CD8-positive, alpha-beta memory T cell (primary cell): ENCODE measurements around the gene DOK7. TPM values are rescaled to one million over a fixed set of nuclear protein-coding genes. Genes with fewer than 3 reads are reported as not detected.

Experiments used
- CTCF ChIA-PET: fragments of 350-600 bp; sonication (Branson Sonifier 250); formaldehyde crosslinking; loops from one replicate; lab custom pipeline; 2021; ENCODE audit warnings: antibody characterized with exemption; lab: Charles Lee
- POLR2A ChIA-PET: fragments of 350-600 bp; sonication (Branson Sonifier 250); formaldehyde crosslinking; loops from one replicate; lab custom pipeline; 2021; ENCODE audit warnings: antibody characterized with exemption; lab: Charles Lee
- DNase-seq, 5 donors: peaks; one replicate each; pipeline versions ENCODE4 v3.0.0 to v3.0.0-alpha.2; 2020 to 2022; ENCODE audit warnings: mixed read lengths in 1 of 5
- H3K27ac ChIP-seq: one replicate; pipeline ENCODE4 v1.7.0; 2013; ENCODE audit warnings: low read depth, mild to moderate bottlenecking, low read length, moderate library complexity
- H3K27me3 ChIP-seq: 2 replicates; pipeline ENCODE4 v1.7.0; 2013; ENCODE audit warnings: low read length, mild to moderate bottlenecking; ENCODE audit not compliant: insufficient read depth, poor library complexity, severe bottlenecking
- H3K36me3 ChIP-seq: 2 replicates; pipeline ENCODE4 v1.7.0; 2013; ENCODE audit warnings: mild to moderate bottlenecking, low read length, moderate library complexity; ENCODE audit not compliant: insufficient read depth
- H3K4me1 ChIP-seq: 2 replicates; pipeline ENCODE4 v1.7.0; 2013; ENCODE audit warnings: mild to moderate bottlenecking, low read length, moderate library complexity; ENCODE audit not compliant: insufficient read depth
- H3K4me3 ChIP-seq: 2 replicates; pipeline ENCODE4 v1.7.0; 2013; ENCODE audit warnings: mild to moderate bottlenecking, low read length
- H3K9me3 ChIP-seq: 2 replicates; pipeline ENCODE4 v1.7.0; 2013; ENCODE audit warnings: mild to moderate bottlenecking, low read length
- H3K27ac Mint-ChIP-seq, 8 donors: one replicate each; pipeline ENCODE4 v1.8.0; 2020 to 2021; ENCODE audit warnings: mixed read lengths in 8 of 8, mild to moderate bottlenecking in 6 of 8, inconsistent platforms in 3 of 8, moderate library complexity in 3 of 8
- H3K27me3 Mint-ChIP-seq, 2 donors: one replicate each; pipeline ENCODE4 v1.8.0; 2020 to 2021; ENCODE audit warnings: mixed read lengths in 2 of 2, mild to moderate bottlenecking in 1 of 2, moderate library complexity in 1 of 2
- H3K36me3 Mint-ChIP-seq, 3 donors: one replicate each; pipeline ENCODE4 v1.8.0; 2020 to 2021; ENCODE audit warnings: mixed read lengths in 3 of 3, inconsistent platforms in 1 of 3, mild to moderate bottlenecking in 1 of 3
- H3K4me1 Mint-ChIP-seq, 3 donors: one replicate each; pipeline ENCODE4 v1.8.0; 2020 to 2021; ENCODE audit warnings: mixed read lengths in 3 of 3, inconsistent platforms in 1 of 3, mild to moderate bottlenecking in 1 of 3
- H3K4me3 Mint-ChIP-seq, 7 donors: one replicate each; pipeline ENCODE4 v1.8.0; 2020 to 2021; ENCODE audit warnings: mixed read lengths in 7 of 7, mild to moderate bottlenecking in 6 of 7, moderate library complexity in 4 of 7, inconsistent platforms in 2 of 7
- H3K9me3 Mint-ChIP-seq, 5 donors: one replicate each; pipeline ENCODE4 v1.8.0; 2020 to 2022; ENCODE audit warnings: mixed read lengths in 5 of 5, mild to moderate bottlenecking in 3 of 5, moderate library complexity in 2 of 5, inconsistent platforms in 1 of 5
- polyA plus RNA-seq: library from polyadenylated mRNA; unstranded; fragments of 300-500 nt; fragmentation: Illumina TruSeq; gene quantifications from one replicate; pipeline ENCODE4 v1.2.3, GENCODE V29; 2021
- total RNA-seq, 2 experiments: library from RNA; stranded (reverse); gene quantifications; one replicate each; pipeline ENCODE4 v1.2.3, GENCODE V29; 2021

The DOK7 gene
- total and polyA plus RNA-seq, 3 experiments from 2014 or later, result not detected

GRCh38 chr4:3418029-3418762, 44.9 kb upstream of the DOK7 start:
- peak in 1 of 5 donors; percentile 41 for DNase-seq

GRCh38 chr4:3419836-3420605, 43.1 kb upstream of the DOK7 start:
- DNase-seq, result no peak
- Histone ChIP-seq H3K4me3 (no peak overlapping the region), H3K27ac (no peak overlapping the region), H3K36me3 (no peaks in the 10 kb centered on the region), H3K4me1 (no peaks in the 10 kb centered on the region), H3K27me3 (no peaks in the 10 kb centered on the region), H3K9me3 (no peaks in the 10 kb centered on the region)
- H3K27me3 Mint-ChIP-seq, result no peaks in the 10 kb centered on the region
- no peak overlapping the region for H3K27ac Mint-ChIP-seq
- no peak overlapping the region for H3K4me3 Mint-ChIP-seq
- H3K36me3 Mint-ChIP-seq, result peaks cover 0 to 4% (median 0%) of the 10 kb centered on the region in 3 donors
- H3K4me1 Mint-ChIP-seq, result no peaks in the 10 kb centered on the region
- ChIA-PET CTCF (no interaction called here), POLR2A (no interaction called here)
- no peaks in the 10 kb centered on the region for H3K9me3 Mint-ChIP-seq

More at GRCh38 chr4:3418029-3418762, 44.9 kb upstream of the DOK7 start:
- Histone ChIP-seq H3K27ac (no peak overlapping the region), H3K4me3 (no peak overlapping the region), H3K9me3 (no peaks in the 10 kb centered on the region), H3K4me1 (no peaks in the 10 kb centered on the region), H3K27me3 (no peaks in the 10 kb centered on the region), H3K36me3 (no peaks in the 10 kb centered on the region)
- Mint-ChIP-seq H3K9me3 (no peaks in the 10 kb centered on the region), H3K4me1 (no peaks in the 10 kb centered on the region), H3K27me3 (no peaks in the 10 kb centered on the region), H3K4me3 (no peak overlapping the region), H3K27ac (no peak overlapping the region), H3K36me3 (peaks cover 0 to 4% (median 0%) of the 10 kb centered on the region in 3 donors)
- ChIA-PET CTCF (no interaction called here), POLR2A (no interaction called here)

GRCh38 chr4:3420606-3420955, 42.5 kb upstream of the DOK7 start:
- CTCF ChIA-PET, result no interaction called here
- H3K27me3 Mint-ChIP-seq, result no peaks in the 10 kb centered on the region
- no peaks in the 10 kb centered on the region for H3K4me1 Mint-ChIP-seq
- Histone ChIP-seq H3K9me3 (no peaks in the 10 kb centered on the region), H3K4me3 (no peak overlapping the region), H3K4me1 (no peaks in the 10 kb centered on the region), H3K27me3 (no peaks in the 10 kb centered on the region), H3K36me3 (no peaks in the 10 kb centered on the region), H3K27ac (no peak overlapping the region)
- no peaks in the 10 kb centered on the region for H3K9me3 Mint-ChIP-seq
- no peak overlapping the region for H3K4me3 Mint-ChIP-seq
- POLR2A ChIA-PET, result no interaction called here
- peak in 1 of 5 donors; percentile 36 for DNase-seq
- H3K27ac Mint-ChIP-seq, result peak overlapping the region in 1 of 8 donors; percentile 43
- peaks cover 0 to 4% (median 0%) of the 10 kb centered on the region in 3 donors for H3K36me3 Mint-ChIP-seq

GRCh38 chr4:3420956-3421355, 42.1 kb upstream of the DOK7 start:
- H3K27me3 Mint-ChIP-seq, result no peaks in the 10 kb centered on the region
- no peak overlapping the region for H3K27ac ChIP-seq
- ChIA-PET CTCF (no interaction called here), POLR2A (no interaction called here)
- peak overlapping the region in 1 of 8 donors; percentile 43 for H3K27ac Mint-ChIP-seq
- no peaks in the 10 kb centered on the region for H3K36me3 ChIP-seq
- H3K4me3 Mint-ChIP-seq, result no peak overlapping the region
- H3K4me3 ChIP-seq, result no peak overlapping the region
- peaks cover 0 to 4% (median 0%) of the 10 kb centered on the region in 3 donors for H3K36me3 Mint-ChIP-seq
- H3K4me1 Mint-ChIP-seq, result no peaks in the 10 kb centered on the region
- H3K4me1 ChIP-seq, result no peaks in the 10 kb centered on the region
- no peaks in the 10 kb centered on the region for H3K9me3 ChIP-seq
- H3K9me3 Mint-ChIP-seq, result no peaks in the 10 kb centered on the region
- DNase-seq, result peak in 1 of 5 donors; percentile 32
- no peaks in the 10 kb centered on the region for H3K27me3 ChIP-seq

GRCh38 chr4:3421470-3421869, 41.6 kb upstream of the DOK7 start:
- Mint-ChIP-seq H3K9me3 (no peaks in the 10 kb centered on the region), H3K36me3 (peaks cover 0 to 4% (median 0%) of the 10 kb centered on the region in 3 donors), H3K4me3 (no peak overlapping the region), H3K27me3 (no peaks in the 10 kb centered on the region), H3K27ac (no peak overlapping the region), H3K4me1 (no peaks in the 10 kb centered on the region)
- Histone ChIP-seq H3K9me3 (no peaks in the 10 kb centered on the region), H3K4me1 (no peaks in the 10 kb centered on the region), H3K27me3 (no peaks in the 10 kb centered on the region), H3K27ac (no peak overlapping the region), H3K36me3 (no peaks in the 10 kb centered on the region), H3K4me3 (no peak overlapping the region)
- ChIA-PET CTCF (no interaction called here), POLR2A (no interaction called here)
- DNase-seq, result peak in 1 of 5 donors; percentile 22

GRCh38 chr4:3422241-3422801, 40.8 kb upstream of the DOK7 start:
- DNase-seq, result peak in 1 of 5 donors; percentile 42
- Mint-ChIP-seq H3K9me3 (no peaks in the 10 kb centered on the region), H3K4me1 (no peaks in the 10 kb centered on the region), H3K27me3 (no peaks in the 10 kb centered on the region), H3K36me3 (peaks cover 0 to 2% (median 0%) of the 10 kb centered on the region in 3 donors), H3K27ac (no peak overlapping the region), H3K4me3 (no peak overlapping the region)
- Histone ChIP-seq H3K27me3 (no peaks in the 10 kb centered on the region), H3K27ac (no peak overlapping the region), H3K4me3 (no peak overlapping the region), H3K36me3 (no peaks in the 10 kb centered on the region), H3K4me1 (no peaks in the 10 kb centered on the region), H3K9me3 (no peaks in the 10 kb centered on the region)
- ChIA-PET CTCF (no interaction called here), POLR2A (no interaction called here)

- Histone ChIP-seq H3K36me3 (no peaks in the 10 kb centered on the region), H3K4me1 (no peaks in the 10 kb centered on the region), H3K4me3 (no peak overlapping the region), H3K27ac (no peak overlapping the region), H3K9me3 (no peaks in the 10 kb centered on the region), H3K27me3 (no peaks in the 10 kb centered on the region)
- Mint-ChIP-seq H3K4me1 (no peaks in the 10 kb centered on the region), H3K36me3 (no peaks in the 10 kb centered on the region), H3K27me3 (no peaks in the 10 kb centered on the region), H3K9me3 (no peaks in the 10 kb centered on the region), H3K4me3 (no peak overlapping the region), H3K27ac (no peak overlapping the region)
- POLR2A ChIA-PET, result no interaction called here
- no peak for DNase-seq
- CTCF ChIA-PET, result no interaction called here
Observed at GRCh38 chr4:3422808-3423297, 40.3 kb upstream of the DOK7 start.

GRCh38 chr4:3423406-3423805, 39.7 kb upstream of the DOK7 start:
- H3K27me3 ChIP-seq, result no peaks in the 10 kb centered on the region
- DNase-seq, result no peak
- no peak overlapping the region for H3K27ac ChIP-seq
- no peak overlapping the region for H3K27ac Mint-ChIP-seq
- ChIA-PET POLR2A (no interaction called here), CTCF (no interaction called here)
- no peaks in the 10 kb centered on the region for H3K4me1 Mint-ChIP-seq
- H3K9me3 ChIP-seq, result no peaks in the 10 kb centered on the region
- H3K27me3 Mint-ChIP-seq, result no peaks in the 10 kb centered on the region
- H3K36me3 Mint-ChIP-seq, result no peaks in the 10 kb centered on the region
- H3K36me3 ChIP-seq, result no peaks in the 10 kb centered on the region
- H3K9me3 Mint-ChIP-seq, result no peaks in the 10 kb centered on the region
- no peak overlapping the region for H3K4me3 ChIP-seq
- H3K4me3 Mint-ChIP-seq, result no peak overlapping the region
- no peaks in the 10 kb centered on the region for H3K4me1 ChIP-seq
